MG63 (cell line): ENCODE data around the gene MRPS35. TPM values are rescaled to one million over a fixed set of nuclear protein-coding genes. Genes with fewer than 3 reads are reported as not detected.

Source experiments
- DNase-seq: peaks from one replicate; pipeline ENCODE4 v3.0.0-alpha.2; 2020
- H3K27me3 ChIP-seq: fragments of 250-450 bp; sonication (Bioruptor Pico); 2 replicates; pipeline ENCODE4 v1.5.1; 2020; ENCODE audit warnings: mild to moderate bottlenecking, moderate library complexity
- H3K36me3 ChIP-seq: fragments of 250-450 bp; sonication (Bioruptor Pico); 2 replicates; pipeline ENCODE4 v1.5.1; 2020; ENCODE audit warnings: mild to moderate bottlenecking, moderate library complexity
- H3K4me3 ChIP-seq: fragments of 250-450 bp; sonication (Bioruptor Pico); 2 replicates; pipeline ENCODE4 v1.5.1; 2020; ENCODE audit warnings: mild to moderate bottlenecking, moderate library complexity
- H3K9me3 ChIP-seq: fragments of 250-450 bp; sonication (Bioruptor Pico); 2 replicates; pipeline ENCODE4 v1.5.1; 2020; ENCODE audit warnings: mild to moderate bottlenecking, moderate library complexity
- total RNA-seq: library from RNA; depleted of rRNA; stranded (reverse); fragments of >200 nt; shearing (Covaris generic); gene quantifications from 2 replicates; pipeline ENCODE4 v1.2.3, GENCODE V29; 2014; ENCODE audit warnings: low replicate concordance; rRNA removed

MRPS35 gene
- total RNA-seq, 1 experiment from 2014 or later = 88.8 TPM

DNA sequence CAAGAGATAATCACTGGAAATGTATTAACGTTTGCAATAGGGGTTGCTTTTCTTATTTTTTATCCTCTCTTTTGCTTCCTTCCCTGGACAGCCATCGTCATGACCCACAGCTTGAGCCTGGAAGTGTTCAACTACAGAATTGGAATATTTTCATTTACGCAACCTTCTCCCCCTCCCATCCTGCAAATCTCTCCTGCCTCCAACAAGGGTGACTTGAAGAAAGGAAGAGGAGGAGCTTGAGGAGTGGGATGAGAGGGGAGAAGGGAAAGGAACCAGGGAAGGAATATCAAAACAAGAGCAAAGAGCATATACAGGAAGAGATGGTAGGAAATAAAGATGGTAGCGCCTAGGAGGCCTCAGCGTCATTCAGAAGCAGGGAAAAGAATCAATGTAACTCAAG, 71.0 kb downstream of the MRPS35 start:
- no peaks in the 10 kb centered on the region for H3K27me3 ChIP-seq
- peaks cover 38% of the 10 kb centered on the region for H3K36me3 ChIP-seq
- peak overlapping the region; percentile 76 for H3K4me3 ChIP-seq
- DNase-seq = no peak
- H3K9me3 ChIP-seq = no peaks in the 10 kb centered on the region

DNA sequence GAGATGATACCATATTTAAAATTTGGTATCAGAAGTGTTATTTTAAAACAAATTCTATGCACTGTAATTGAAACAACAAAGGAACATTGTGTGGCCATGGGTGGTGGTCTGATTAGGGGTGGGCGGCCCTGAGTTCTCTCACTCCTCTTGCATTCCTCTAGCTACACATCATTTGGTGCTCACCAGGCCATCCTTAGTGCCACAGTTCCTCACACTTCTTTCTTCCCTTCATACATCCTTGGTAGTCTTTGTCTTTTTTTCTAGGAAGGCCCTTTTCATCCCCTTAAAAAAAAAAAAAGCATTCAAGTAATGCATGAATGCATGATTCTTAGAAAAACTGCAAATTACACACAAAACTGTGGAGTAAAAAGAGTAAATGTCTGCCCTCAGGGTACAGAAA, 71.8 kb downstream of the MRPS35 start:
- H3K9me3 ChIP-seq = no peaks in the 10 kb centered on the region
- no peaks in the 10 kb centered on the region for H3K27me3 ChIP-seq
- H3K36me3 ChIP-seq = peaks cover 42% of the 10 kb centered on the region
- H3K4me3 ChIP-seq = no peak overlapping the region; the same call in 1 of the 2 replicates
- DNase-seq = no peak

DNA sequence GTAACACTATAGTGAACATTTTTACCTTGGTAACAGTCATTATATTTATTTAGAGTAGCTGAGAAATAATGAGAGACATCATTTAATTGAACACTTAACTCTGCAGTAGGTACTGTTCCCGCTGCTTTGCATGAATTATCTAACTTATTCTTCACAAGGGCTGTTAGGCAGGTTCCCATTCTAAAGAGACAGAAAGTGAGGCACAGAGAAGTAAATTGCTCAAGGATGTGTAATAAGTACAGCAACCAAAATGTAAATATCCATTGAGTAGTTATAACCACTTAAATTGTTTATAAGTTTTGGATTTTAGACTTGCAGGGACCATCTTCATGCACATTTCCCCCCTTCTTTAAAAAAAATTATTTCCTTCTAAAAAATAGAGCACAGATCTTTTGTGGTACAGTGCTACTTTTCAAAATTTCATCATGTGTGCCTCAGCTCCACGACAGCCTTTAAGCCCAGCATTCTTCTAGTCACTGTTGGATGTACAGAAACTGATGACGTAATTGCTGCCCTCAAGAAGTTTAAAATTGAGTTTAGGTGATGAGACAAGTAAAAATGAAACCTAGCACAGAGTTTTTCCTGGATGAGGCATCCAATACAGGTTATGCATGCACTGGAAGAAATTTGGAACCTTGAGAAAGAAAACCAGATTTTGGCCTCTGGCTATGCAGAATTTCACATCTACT, 75.4 kb downstream of the MRPS35 start:
- Histone ChIP-seq H3K27me3 (no peaks in the 10 kb centered on the region), H3K9me3 (no peaks in the 10 kb centered on the region), H3K4me3 (no peak overlapping the region), H3K36me3 (peaks cover 54% of the 10 kb centered on the region)
- no peak for DNase-seq

DNA sequence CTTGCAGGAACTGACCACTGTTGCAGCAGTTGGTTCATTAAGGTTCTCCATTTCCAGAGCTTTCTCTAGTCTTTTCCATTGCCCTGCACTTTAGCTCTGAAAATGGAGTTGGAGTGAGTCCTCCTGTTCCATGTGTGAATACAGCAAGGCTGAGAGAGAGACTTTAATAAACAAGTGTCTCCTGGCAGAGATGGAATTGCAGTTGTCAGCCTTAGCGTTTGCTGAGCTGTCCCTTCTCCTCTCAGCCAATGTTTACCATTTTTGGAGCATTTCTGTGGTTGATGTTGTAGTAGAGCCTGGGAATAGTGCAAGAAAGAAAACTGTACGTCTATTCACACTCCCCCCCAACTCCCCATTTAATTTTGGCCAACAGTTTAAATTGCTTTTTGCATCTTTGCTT, 76.9 kb downstream of the MRPS35 start:
- H3K36me3 ChIP-seq = peaks cover 54% of the 10 kb centered on the region
- no peak overlapping the region for H3K4me3 ChIP-seq
- DNase-seq = no peak
- no peaks in the 10 kb centered on the region for H3K27me3 ChIP-seq
- no peaks in the 10 kb centered on the region for H3K9me3 ChIP-seq

DNA sequence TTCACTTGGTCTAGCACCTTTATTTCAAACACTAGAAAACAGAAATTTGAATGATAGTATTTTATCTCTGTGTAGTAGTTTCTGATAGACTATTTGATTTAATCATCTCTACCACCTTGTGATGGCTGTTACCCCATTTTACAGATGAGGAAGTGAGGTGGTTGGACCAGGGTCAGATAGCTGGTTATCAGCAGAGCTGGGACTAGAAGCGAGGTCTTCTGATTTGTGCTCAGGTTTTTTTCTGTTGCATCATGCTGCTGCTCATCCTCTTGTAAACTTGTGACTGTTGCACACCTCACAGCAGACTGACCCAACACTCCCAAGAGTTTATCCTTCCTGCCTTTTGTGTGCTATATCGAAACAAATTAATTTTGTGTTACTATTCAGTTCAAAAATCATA, 79.5 kb downstream of the MRPS35 start:
- no peak for DNase-seq
- Histone ChIP-seq H3K9me3 (no peaks in the 10 kb centered on the region), H3K36me3 (peaks cover 63% of the 10 kb centered on the region), H3K4me3 (no peak overlapping the region), H3K27me3 (no peaks in the 10 kb centered on the region)

DNA sequence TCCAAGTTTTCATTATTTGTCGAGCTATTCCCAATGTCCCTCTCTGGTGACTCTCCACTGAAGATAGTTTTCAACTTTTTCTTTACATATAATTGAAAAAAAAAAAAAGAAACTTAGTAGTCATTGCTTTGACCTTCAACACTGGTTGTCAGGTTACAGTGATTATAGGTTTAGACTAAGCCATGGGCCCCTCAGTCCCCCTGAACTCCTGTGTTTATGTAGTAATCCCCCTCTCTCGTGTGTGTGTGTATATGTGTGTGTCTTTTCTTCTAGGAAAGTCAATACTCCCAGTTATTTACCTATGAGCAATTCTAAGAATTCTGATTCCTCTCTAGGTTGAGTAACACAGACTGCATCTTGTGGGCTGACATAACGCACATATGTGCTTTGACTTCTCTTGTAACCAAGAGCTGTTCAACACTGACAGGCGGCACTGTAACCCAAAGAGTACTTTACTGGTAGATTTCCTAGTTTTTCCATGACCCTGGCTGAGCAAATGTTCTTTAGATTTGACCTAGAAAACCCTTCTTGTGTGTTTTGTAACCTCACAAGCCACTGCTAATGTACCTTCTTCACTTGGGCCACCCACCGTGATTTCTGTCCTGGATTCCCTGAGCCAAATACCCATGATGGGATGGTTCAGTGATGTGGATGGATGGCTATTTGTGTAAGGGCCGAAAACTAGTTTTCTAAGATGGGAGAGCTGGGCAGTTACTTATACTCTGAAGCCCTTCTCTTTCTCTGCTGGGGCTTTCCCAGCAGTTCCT, 84.4 kb downstream of the MRPS35 start:
- Histone ChIP-seq H3K4me3 (no peak overlapping the region), H3K9me3 (no peaks in the 10 kb centered on the region), H3K36me3 (peaks cover 79% of the 10 kb centered on the region), H3K27me3 (no peaks in the 10 kb centered on the region)
- DNase-seq = no peak

DNA sequence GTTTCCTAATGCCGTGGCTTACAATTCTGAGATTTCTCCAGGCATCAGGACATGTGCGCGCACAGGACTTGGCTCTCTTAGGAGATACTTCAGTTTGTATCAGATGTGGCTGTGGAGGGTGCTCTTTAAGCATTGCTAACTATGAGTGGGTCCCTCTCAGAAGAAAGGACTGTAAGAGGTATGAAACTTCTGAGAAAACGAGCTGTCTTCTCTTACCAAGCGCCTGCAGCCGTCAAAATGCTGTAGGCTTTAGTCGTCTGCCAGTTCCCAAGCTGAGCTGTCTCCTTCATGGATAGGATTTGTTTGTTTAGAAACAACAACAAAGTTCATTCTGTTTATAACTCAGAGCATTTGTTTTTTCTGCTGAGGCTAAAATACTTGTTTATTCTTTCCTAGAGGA, 85.5 kb downstream of the MRPS35 start:
- Histone ChIP-seq H3K9me3 (no peaks in the 10 kb centered on the region), H3K36me3 (peaks cover 72% of the 10 kb centered on the region), H3K27me3 (no peaks in the 10 kb centered on the region), H3K4me3 (no peak overlapping the region)
- no peak for DNase-seq

DNA sequence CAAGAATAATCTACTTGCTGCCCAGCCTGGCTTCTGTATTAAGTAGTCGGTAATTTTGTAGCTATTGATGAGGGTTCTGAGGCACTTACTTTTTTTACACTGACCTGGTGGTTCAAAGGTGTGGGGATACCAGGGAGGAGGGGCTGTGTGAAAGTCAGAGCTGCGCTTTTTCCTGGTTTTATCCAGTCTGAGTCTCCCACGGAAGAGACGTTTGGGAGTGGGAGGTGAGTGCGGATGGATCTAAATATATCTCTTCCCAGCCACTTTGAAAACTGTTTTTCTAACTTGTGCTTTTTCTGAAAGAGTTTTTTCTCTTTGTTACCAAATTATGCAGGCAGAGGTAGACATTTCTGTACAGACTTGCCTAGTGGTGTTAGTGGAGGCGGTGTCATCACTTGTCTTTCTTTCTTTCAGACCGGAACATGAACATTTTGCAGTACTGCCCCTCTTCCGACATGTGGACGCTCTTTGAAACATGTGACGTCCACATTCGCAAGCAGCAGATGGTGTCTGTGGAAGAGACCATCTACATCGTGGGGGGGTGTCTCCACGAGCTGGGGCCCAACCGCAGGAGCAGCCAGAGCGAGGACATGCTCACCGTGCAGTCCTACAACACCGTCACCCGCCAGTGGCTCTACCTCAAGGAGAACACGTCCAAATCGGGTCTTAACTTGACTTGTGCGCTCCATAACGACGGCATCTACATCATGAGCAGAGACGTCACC, 86.8 kb downstream of the MRPS35 start:
- no peak for DNase-seq

DNA sequence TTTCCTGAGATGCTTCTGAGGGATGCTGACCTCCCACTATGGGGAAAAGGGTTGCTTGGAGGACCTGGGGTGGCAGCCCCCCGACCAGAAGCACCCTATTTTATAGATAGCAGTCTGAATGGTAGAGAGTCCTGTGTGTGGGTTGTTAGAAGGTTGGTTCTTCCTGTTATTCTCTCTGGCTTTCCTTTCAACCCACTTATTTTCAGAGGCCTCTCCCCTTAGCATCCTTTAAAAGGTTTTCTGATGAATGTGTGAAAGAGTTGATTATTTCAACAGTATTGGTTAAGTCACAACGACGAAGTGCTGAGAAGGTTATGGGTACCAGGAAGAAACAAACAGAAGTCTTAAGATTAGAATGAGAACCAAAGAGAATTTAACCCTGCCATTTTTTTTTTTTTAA, 90.2 kb downstream of the MRPS35 start:
- H3K27me3 ChIP-seq = no peaks in the 10 kb centered on the region
- no peak for DNase-seq
- no peak overlapping the region for H3K4me3 ChIP-seq
- H3K36me3 ChIP-seq = peaks cover 32% of the 10 kb centered on the region
- H3K9me3 ChIP-seq = no peaks in the 10 kb centered on the region

More for the DNA sequence above, 86.8 kb downstream of the MRPS35 start:
- H3K4me3 ChIP-seq = no peak overlapping the region
- no peaks in the 10 kb centered on the region for H3K27me3 ChIP-seq
- no peaks in the 10 kb centered on the region for H3K9me3 ChIP-seq
- peaks cover 60% of the 10 kb centered on the region for H3K36me3 ChIP-seq

DNA sequence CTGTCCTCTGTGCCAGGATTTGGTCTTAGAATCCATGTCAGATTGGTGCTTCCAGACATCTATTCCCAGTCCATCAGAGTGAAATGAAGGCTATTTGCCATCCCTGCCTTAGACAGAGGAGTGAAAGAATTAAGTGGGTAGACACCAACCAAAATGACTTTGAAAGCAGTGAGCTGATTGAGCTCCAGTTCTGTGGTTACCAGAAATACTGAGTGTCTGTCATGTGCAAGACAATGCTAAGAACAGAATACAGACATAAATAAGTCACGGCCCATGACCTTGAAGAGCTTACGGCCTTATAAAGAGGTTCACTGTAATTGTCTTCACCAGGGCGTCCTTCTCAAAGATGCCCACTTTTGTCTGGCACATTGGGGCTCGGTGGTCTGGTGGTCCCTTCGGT, 91.0 kb downstream of the MRPS35 start:
- no peak for DNase-seq
- Histone ChIP-seq H3K27me3 (no peaks in the 10 kb centered on the region), H3K9me3 (no peaks in the 10 kb centered on the region), H3K4me3 (no peak overlapping the region), H3K36me3 (peaks cover 26% of the 10 kb centered on the region)

DNA sequence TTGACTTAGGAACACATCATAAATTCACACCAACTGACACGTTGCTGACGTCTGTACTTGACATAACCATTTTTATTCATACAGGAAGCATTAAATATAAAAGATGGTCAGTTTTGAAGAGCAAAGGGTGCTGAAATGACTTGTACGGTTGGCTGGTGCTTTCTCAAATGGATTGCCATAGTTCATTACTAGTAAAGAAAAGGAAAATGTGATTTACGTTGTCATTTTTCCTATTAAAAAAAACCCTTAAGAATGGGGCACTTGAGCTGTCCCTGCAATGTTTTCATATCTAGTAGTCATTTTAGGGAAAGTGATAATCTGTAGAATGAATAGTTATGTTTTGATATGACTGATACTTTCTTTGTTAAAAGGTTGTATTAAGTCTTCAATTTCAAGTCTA, 91.9 kb downstream of the MRPS35 start:
- no peaks in the 10 kb centered on the region for H3K27me3 ChIP-seq
- no peaks in the 10 kb centered on the region for H3K9me3 ChIP-seq
- H3K4me3 ChIP-seq = no peak overlapping the region
- H3K36me3 ChIP-seq = peaks cover 18% of the 10 kb centered on the region
- DNase-seq = no peak

DNA sequence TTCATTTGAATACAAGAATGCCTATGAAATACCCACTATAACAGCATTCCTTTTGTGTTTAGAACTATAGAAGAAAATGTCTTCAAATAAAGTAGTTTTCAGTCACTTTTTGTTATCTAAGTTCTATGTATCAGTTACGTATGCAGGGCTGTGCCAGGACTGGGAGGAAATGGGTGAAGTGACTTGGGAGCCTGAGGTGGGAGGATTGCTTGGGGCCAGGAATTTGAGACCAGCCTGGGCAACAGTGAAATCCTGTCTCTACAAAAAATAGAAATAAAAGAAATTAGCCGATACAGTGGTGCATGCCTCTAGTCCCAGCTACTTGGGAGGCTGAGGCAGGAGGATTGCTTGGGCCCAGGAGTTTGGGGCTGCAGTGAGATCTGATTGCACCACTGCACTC, 92.3 kb downstream of the MRPS35 start:
- peaks cover 14% of the 10 kb centered on the region for H3K36me3 ChIP-seq
- H3K4me3 ChIP-seq = no peak overlapping the region
- DNase-seq = no peak
- no peaks in the 10 kb centered on the region for H3K9me3 ChIP-seq
- H3K27me3 ChIP-seq = no peaks in the 10 kb centered on the region

DNA sequence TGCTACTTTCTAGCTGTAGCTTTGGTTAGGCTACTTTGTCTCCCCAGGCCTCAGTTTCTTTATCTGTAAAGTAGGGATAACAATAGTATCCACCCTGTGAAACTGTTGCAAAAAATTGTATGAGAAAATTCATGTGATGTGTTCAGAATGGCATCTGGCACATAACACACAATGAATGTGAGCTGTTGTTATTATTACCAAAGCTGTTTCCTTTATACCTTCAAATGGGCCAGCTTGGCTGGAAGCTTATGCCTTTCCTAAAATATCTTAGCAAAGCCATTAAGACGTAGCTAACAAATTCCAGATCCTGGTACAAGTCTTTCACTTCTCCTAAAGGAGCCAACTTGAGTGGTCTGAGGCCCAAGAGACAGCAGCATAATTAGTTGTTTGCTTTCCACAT, 94.6 kb downstream of the MRPS35 start:
- no peaks in the 10 kb centered on the region for H3K27me3 ChIP-seq
- H3K36me3 ChIP-seq = no peaks in the 10 kb centered on the region; the same call in 1 of the 2 replicates
- no peak overlapping the region for H3K4me3 ChIP-seq
- no peak for DNase-seq
- no peaks in the 10 kb centered on the region for H3K9me3 ChIP-seq

Other genes starting within 250 kb of the MRPS35 start
- gene PPFIBP1, start 186.6 kb upstream of the MRPS35 start, total RNA-seq = 42.3 and 45.7 TPM in 2 replicates
- gene REP15, start 14.4 kb upstream of the MRPS35 start, total RNA-seq = 1.2 and 1.4 TPM in 2 replicates
- gene KLHL42, start 69.4 kb downstream of the MRPS35 start, total RNA-seq = 10.6 and 13.6 TPM in 2 replicates
- gene MANSC4, start 69.4 kb downstream of the MRPS35 start, total RNA-seq = not detected in 2 replicates